ENCODE results near the gene GAB2. TPM values are rescaled to one million over a fixed set of nuclear protein-coding genes. Genes with fewer than 3 reads are reported as not detected.

The GAB2 gene
- total and polyA plus RNA-seq, 9 donors: 30.9 to 64.6 (median 42.9) TPM

DNA sequence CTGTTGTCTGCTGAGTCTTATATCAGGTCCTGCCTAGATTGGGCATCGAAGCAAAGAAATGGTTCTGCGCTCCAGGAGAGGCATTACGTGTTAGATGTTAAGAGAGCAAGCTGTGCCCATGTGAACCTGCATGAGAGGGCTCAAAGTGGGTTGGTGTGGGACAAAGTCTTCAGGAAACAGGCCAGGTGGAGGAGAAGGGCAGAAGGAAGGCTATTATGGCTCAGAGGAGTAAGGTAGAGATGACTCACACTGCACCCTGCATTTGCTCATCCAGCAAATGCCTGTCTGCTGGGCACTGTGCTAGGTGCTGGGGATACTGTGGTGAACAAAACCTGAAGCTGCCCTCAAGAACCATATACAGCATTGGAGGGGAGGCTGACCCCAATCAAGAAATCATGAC lies 223.1 kb downstream of the GAB2 start:
- H3K4me3 ChIP-seq: no peak overlapping the region
- no peaks in the 10 kb centered on the region for H3K9me3 ChIP-seq
- TF ChIP-seq, protein P1, sequence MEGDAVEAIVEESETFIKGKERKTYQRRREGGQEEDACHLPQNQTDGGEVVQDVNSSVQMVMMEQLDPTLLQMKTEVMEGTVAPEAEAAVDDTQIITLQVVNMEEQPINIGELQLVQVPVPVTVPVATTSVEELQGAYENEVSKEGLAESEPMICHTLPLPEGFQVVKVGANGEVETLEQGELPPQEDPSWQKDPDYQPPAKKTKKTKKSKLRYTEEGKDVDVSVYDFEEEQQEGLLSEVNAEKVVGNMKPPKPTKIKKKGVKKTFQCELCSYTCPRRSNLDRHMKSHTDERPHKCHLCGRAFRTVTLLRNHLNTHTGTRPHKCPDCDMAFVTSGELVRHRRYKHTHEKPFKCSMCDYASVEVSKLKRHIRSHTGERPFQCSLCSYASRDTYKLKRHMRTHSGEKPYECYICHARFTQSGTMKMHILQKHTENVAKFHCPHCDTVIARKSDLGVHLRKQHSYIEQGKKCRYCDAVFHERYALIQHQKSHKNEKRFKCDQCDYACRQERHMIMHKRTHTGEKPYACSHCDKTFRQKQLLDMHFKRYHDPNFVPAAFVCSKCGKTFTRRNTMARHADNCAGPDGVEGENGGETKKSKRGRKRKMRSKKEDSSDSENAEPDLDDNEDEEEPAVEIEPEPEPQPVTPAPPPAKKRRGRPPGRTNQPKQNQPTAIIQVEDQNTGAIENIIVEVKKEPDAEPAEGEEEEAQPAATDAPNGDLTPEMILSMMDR (IDR thresholded peaks at IDR 0.05): no peak
- TF ChIP-seq POLR2A (IDR thresholded peaks at IDR 0.05): no peak
- TF ChIP-seq EP300 (IDR thresholded peaks at IDR 0.05): no peak
- H3K4me1 ChIP-seq (ENCODE audit: insufficient read depth): peaks cover 19% of the 10 kb centered on the region
- 97 to 98% (median 97%) methylated on average over 3 of the region's 3 CpGs for WGBS, 3 donors
- no peak for DNase-seq
- no peaks in the 10 kb centered on the region for H3K27me3 ChIP-seq
- intact Hi-C loops (cut with DNase I): no loop called here
- no peaks in the 10 kb centered on the region for H3K36me3 ChIP-seq
- no peak overlapping the region for H3K27ac ChIP-seq

DNA sequence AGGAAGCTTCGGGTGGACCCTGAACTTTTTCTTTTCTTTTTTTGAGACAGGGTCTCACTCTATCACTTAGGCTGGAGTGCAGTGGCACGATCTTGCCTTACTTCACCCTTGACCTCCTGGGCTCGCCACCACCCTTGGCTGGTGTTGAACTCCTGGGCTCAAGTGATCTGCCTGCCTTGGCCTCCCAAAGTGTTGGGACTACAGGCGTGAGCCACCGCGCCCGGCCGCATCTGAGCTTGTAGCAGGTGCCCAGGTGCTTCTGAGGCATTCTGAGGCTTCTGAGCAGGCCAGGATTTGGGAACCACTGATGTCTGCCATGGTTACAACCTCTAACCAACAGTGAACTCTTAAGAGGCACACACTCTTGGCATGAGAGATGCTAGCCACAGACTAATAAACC lies 223.8 kb downstream of the GAB2 start:
- intact Hi-C loops (cut with DNase I): no loop called here

DNA sequence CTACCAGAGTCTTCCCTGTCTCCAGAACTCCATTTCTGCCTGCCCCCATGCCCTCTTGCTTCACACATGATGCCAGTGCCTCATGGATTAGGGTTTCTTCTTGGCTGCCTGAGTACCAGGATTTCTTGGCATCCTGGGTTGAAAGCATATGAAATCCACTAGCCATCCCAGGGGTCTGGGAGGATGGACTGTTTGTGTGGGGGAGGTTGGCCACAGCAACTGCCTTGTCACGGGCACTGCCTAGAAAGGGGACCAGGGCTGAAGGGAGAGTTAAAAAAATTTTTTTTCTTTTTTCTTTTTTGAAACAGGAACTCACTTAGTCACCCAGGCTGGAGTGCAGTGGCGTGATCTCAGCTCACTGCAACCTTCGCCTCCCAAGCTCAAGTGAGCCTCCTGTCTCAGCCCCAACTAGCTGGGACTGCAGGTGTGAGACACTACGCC lies 224.7 kb downstream of the GAB2 start:
- Histone ChIP-seq H3K27ac (peak overlapping the region in 1 of 2 donors; percentile 2), H3K27me3 (no peaks in the 10 kb centered on the region), H3K36me3 (no peaks in the 10 kb centered on the region), H3K9me3 (no peaks in the 10 kb centered on the region), H3K4me1 (ENCODE audit: insufficient read depth) (peaks cover 23% of the 10 kb centered on the region), H3K4me3 (no peak overlapping the region)
- 74 to 87% (median 84%) methylated on average over 4 of the region's 4 CpGs for WGBS, 3 donors
- no peak for TF ChIP-seq POLR2A (IDR thresholded peaks at IDR 0.05)
- intact Hi-C loops (cut with DNase I): no loop called here
- no peak for DNase-seq

More for the DNA sequence above, 223.8 kb downstream of the GAB2 start:
- DNase-seq: no peak
- no peak overlapping the region for H3K27ac ChIP-seq
- no peaks in the 10 kb centered on the region for H3K27me3 ChIP-seq
- peaks cover 23% of the 10 kb centered on the region for H3K4me1 ChIP-seq (ENCODE audit: insufficient read depth)
- H3K36me3 ChIP-seq: no peaks in the 10 kb centered on the region
- WGBS, 3 donors: 90 to 95% (median 94%) methylated on average over 8 of the region's 8 CpGs
- TF ChIP-seq EP300 (IDR thresholded peaks at IDR 0.05) (no peak), POLR2A (IDR thresholded peaks at IDR 0.05) (no peak)
- TF ChIP-seq, protein P1 (IDR thresholded peaks at IDR 0.05): no peak
- H3K4me3 ChIP-seq: no peak overlapping the region
- H3K9me3 ChIP-seq: no peaks in the 10 kb centered on the region

DNA sequence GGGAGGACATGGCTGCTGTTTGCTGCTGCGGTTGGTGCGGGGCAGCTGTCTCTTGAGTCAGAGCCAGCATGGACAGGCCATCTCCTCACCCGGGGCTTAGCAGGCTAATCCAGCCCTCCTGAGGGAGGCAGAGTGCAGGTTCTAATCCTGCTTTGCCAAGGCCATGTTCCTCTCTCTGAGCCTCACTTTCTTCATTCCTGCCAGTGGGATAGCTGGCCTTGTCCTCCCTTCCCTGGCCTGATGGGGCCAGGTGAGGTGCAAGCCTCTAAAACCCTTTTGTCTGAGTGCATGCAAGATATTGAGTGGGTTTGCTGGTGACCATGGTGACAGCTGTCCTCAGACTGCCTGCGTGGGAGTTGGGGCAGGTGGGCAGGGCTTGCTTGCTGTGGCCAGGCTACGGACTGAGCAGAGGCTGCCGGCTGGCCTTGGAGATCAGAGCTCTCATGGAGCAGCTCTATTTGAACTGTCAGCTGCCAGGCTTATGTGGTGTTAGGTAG lies 225.3 kb downstream of the GAB2 start:
- peak overlapping the region in 1 of 2 donors; percentile 2 for H3K27ac ChIP-seq
- intact Hi-C loops (cut with DNase I): no loop called here

More for the DNA sequence above, 225.3 kb downstream of the GAB2 start:
- no peaks in the 10 kb centered on the region for H3K36me3 ChIP-seq
- H3K9me3 ChIP-seq: no peaks in the 10 kb centered on the region
- H3K4me1 ChIP-seq (ENCODE audit: insufficient read depth): peaks cover 25% of the 10 kb centered on the region
- WGBS, 3 donors: 7 to 28% (median 14%) methylated on average over 6 of the region's 6 CpGs
- no peak for DNase-seq
- TF ChIP-seq EP300 (IDR thresholded peaks at IDR 0.05) (no peak), POLR2A (IDR thresholded peaks at IDR 0.05) (no peak)
- TF ChIP-seq, protein P1 (IDR thresholded peaks at IDR 0.05): no peak
- H3K27me3 ChIP-seq: no peaks in the 10 kb centered on the region
- no peak overlapping the region for H3K4me3 ChIP-seq
